HEK293 (cell line): ENCODE results near the gene PLLP.

Experiments used
- ATF2 ChIP-seq: fragments of 450-650 bp; formaldehyde crosslinking; IDR thresholded peaks from 2 replicates; pipeline ENCODE4 v1.5.1; 2016; ENCODE audit warnings: missing biosample characterization, missing genetic modification characterization, low read depth
- CTCF ChIP-seq: fragments of 450-650 bp; formaldehyde crosslinking; IDR thresholded peaks from 2 replicates; pipeline ENCODE4 v1.5.1; 2016; ENCODE audit warnings: missing biosample characterization, missing genetic modification characterization
- PRDM10 ChIP-seq: fragments of 450-650 bp; formaldehyde crosslinking; IDR thresholded peaks from 2 replicates; pipeline ENCODE4 v1.5.1; 2016; ENCODE audit warnings: missing biosample characterization, missing genetic modification characterization

GRCh38 chr16:57252148-57252721 lies 32.2 kb downstream of the PLLP start:
- TF ChIP-seq CTCF = no peak
- no peak for TF ChIP-seq ATF2 (tag by site-specific recombination)
- no peak for TF ChIP-seq PRDM10
